Measurements from ENCODE around the gene HPCAL1.
A peak's percentile ranks its signal among the peaks of the same experiment; 100 is the strongest.

Gene HPCAL1

DNA sequence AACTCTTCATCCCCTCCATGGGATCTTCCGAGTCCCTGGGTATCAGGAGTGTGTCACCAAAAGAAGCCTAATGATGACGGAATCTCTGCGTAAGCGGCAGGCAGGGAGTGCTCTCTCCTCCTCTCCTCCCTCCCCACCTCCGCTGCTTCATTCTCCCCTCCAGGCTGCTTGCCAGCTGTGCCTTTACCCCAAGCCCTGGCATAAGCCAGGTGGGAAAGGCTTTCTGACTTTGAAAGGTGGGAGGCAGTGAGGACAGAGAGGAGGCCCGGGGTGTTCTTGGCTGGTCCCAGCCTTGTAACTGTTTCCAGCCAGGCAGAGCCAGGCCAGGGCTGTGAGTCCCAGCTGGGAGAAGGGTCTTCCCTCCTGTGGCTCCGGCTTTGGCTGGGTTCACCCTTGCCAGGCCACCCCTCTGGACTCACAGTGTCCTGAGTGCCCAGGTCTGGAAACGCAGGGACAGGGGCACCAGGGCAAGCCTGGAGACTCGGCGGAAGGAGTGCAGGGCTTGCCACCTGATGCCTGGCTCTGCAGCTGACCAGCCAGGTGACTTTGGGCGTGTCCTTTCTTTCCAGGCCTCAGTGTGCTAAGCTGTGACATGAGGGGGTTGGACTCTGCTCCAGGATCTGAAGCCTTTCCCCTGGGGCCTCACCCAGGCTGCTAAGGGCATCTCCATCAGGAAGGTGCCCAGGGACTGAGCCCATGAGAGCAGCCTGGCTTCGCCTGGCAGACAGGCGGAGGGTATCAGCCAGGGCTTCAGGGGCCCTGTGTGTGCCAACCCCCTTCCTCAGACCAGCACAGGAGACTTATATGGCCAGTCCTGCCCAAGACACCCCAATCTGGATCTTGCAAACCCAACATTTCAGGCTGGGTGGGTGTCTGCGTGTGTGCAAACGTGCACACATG is 32.7 kb upstream of the HPCAL1 start:
- no peak for DNase-seq

DNA sequence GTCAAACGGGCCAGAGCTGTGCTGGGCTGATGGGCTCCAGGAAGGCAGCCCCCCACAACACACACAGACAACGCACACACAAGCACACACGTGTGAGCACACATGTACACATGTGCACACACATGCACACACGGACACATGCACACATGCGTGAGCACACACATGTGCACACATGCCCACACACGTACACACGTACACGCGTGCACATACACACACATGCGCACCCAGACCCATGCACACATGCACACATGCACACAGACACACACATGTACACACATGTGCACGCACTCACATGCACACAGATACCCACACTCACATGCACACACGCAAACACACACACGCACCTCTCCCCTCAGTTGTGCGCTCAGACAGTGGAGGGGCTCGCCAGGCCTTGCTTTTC is 31.2 kb upstream of the HPCAL1 start:
- DNase-seq = no peak

- DNase-seq = no peak
These were observed 30.8 kb upstream of the HPCAL1 start for GRCh38 chr2:10271946-10272345.

GRCh38 chr2:10272464-10272863 is 30.2 kb upstream of the HPCAL1 start:
- DNase-seq = no peak

GRCh38 chr2:10273215-10274175 is 29.2 kb upstream of the HPCAL1 start:
- no peak for DNase-seq

- no peak for DNase-seq
These were observed 28.3 kb upstream of the HPCAL1 start for GRCh38 chr2:10274376-10274775.

- no peak for DNase-seq
These were observed 27.5 kb upstream of the HPCAL1 start for GRCh38 chr2:10274983-10275802.

DNA sequence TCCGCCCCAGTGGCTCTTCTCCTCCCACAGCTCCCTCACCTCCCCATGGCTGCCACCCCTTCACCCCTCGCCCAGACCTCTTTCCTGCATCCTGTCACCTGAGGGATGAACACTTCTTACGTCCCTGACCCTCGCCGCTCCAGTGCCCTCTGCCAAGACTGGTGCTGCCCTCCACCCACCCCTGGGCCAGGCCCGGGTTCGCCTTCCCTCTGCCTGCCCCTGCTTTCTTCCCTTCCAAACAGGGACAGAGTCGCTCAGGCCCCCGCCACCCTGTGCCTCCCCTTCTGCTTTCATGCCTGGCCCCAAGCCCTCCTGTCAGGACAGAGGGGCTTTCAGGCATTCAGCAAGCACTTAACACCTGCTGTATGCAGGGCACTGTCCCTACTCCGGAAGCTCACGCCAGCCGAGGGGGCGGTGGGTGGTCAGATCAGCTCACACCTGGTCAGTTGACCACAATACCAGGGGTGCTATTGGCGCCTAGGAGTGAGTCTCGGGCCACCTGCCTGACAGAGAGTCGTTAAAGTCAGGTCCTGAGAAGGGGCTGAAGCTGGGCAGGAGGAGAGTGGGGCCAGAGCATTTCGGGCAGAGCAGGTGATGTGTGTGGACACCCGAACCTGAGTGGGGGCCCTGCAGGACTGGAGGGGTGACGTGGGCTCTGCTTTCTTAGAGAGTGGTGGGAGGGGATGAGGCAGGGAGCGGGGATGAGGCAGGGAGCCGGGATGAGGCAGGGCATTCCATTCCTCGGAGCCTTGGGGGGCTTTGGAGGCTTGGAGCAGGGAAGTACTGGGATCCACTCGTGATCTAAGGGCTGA is 26.0 kb upstream of the HPCAL1 start:
- DNase-seq = no peak

GRCh38 chr2:10277293-10278028 is 25.2 kb upstream of the HPCAL1 start:
- no peak for DNase-seq

DNA sequence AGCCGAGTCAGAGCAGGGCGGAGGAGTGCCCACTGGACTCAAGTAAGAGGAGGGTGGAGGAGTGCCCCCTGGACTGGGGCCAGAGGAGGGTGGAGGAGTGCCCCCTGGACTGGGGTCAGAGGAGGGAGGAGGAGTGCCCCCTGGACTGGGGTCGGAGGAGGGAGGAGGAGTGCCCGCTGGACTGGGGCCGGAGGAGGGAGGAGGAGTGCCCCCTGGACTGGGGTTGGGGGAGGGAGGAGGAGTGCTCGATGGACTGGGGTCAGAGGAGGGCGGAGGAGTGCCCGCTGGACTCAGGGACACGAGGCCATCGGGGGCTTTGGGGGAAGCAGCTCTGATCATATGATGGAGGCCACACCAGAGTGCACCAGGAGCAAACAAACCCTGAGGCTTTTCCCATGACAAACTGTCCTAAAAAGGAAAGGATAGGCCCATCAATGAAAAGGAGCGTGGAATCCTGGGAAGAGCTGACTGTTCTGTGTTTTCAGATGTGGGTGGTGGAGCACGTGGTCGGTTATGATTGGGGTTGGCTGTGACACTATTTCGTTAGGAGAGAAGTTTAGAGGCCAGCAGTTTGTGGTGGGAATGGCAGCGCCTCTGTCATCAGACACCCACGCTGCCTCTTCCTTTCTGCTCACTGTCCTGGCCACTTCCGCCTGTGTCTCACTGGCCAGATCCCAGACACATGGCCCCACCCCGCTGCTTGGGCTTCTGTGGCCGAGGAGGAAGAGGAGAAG is 24.5 kb upstream of the HPCAL1 start:
- DNase-seq = no peak

GRCh38 chr2:10278763-10279471 is 23.8 kb upstream of the HPCAL1 start:
- no peak for DNase-seq

DNA sequence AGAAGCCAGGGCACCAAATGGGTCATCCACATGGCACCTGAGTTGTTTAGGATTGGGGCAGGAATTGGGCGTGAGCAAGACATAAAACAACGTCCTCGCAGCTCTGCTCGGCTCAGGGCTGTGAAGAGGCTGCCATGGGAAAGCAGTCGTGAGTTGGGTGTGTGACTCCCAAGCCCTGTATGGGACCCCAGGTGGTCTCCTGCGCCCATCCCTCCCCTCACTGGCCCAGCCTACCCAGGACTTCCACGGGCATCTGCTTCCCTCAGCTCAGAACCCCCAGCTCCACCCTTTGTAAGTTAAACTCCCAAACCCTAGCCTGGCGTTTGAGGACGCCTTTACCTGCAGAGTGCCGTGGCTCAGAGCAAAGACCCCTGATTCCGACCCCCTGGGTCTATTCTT is 23.2 kb upstream of the HPCAL1 start:
- DNase-seq = no peak

DNA sequence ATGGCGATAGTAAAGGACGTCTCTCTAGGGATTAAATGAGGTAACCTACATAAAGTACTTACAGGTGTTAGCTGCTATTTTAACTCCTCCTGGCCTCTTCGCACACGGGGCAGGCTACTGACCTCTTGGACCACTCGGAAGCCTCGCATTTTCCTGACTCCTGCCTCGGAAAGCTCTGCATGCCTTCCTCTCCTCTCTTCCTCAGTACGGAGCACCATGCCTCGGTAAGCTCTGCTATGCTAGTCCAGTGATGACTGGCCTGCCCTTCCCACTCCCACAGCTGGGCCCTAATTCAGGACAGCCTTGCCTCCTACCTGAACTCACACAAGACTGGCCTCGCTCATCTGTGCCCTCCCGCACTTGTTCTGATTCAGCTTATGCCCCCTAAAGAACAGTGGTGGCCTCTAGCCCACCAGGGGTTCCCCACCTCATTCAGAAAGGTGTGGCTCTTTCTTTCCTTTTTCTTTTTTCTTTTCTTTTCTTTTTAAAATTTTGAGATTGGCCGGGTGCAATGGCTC is 22.7 kb upstream of the HPCAL1 start:
- no peak for DNase-seq

GRCh38 chr2:10281891-10282290 is 20.8 kb upstream of the HPCAL1 start:
- DNase-seq = no peak

DNA sequence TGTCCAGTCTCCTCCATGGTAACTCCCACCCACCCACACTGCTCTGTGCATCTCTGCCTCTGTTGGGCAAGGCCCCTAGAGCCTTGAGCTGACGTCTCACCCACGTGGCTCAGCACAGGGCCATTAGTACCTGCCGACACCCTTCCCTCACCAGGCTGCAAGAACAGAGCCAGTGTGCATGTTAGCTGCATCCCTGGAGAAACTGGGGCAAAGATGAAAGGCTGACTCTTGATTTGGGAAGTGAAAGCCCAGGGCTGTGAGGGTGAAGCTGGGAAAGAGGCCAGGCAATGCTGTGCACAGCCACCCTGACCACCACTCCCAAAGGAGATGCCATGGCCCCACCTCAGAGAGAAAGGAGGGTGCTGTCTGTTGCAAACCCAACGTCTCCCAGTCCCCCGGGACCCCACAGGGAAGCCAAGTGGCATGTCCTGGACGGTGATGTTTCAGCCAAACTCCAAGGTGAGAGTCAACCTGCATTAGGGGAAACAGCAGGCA is 20.0 kb upstream of the HPCAL1 start:
- DNase-seq = no peak

GRCh38 chr2:10283106-10284062 is 19.3 kb upstream of the HPCAL1 start:
- peak; percentile 60 for DNase-seq

GRCh38 chr2:10284108-10284870 is 18.4 kb upstream of the HPCAL1 start:
- no peak for DNase-seq

All from NCI-H345 (cell line).